GM12878 (cell line): ENCODE data around the gene MS4A2. TPM values are rescaled to one million over a fixed set of nuclear protein-coding genes. Genes with fewer than 3 reads are reported as not detected.
A peak's percentile ranks its signal among the peaks of the same experiment; 100 is the strongest.

ENCODE experiments used
- ATAC-seq: fragments of 200-7000 bp; cut with Tn5 transposase; 3 replicates; pipeline ENCODE4 v1.9.1; 2020; ENCODE audit warnings: mild to moderate bottlenecking, moderate library complexity
- BruUV-seq: library from RNA; stranded (reverse); fragments of 400-500 nt; replicated peaks from 2 replicates; lab custom pipeline; 2021; lab: Mats Ljungman, UMichigan
- CTCF ChIA-PET: fragments of 300-600 bp; sonication (Branson Sonifier 250); formaldehyde crosslinking; extraction: SDS; loops from one replicate; lab custom pipeline; 2021; ENCODE audit warnings: inconsistent platforms; lab: Yijun Ruan, JAX
- POLR2A ChIA-PET: fragments of 350-600 bp; formaldehyde crosslinking; extraction: SDS; loops from one replicate; lab custom pipeline; 2021; ENCODE audit warnings: inconsistent platforms; lab: Charles Lee
- RAD21 ChIA-PET: fragments of 300-600 bp; sonication (Branson Sonifier 250); formaldehyde crosslinking; loops from one replicate; lab custom pipeline; 2023; ENCODE audit warnings: antibody characterized with exemption; ENCODE audit not compliant: unreplicated experiment; lab: Charles Lee
- SMC1A ChIA-PET: fragments of 300-600 bp; sonication (Branson Sonifier 250); formaldehyde crosslinking; loops from one replicate; lab custom pipeline; 2023; ENCODE audit not compliant: unreplicated experiment, uncharacterized antibody; lab: Charles Lee
- DNase-seq: peaks from one replicate; pipeline ENCODE4 v3.0.0-alpha.2; 2011; ENCODE audit warnings: low read depth, low spot score
- FAIRE-seq: peaks from 3 replicates; lab custom pipeline; 2011; peaks lifted over from hg19 to GRCh38; lab: Jason Lieb, UNC
- H2AFZ ChIP-seq: 2 replicates; pipeline ENCODE4 v1.6.0; 2011; ENCODE audit warnings: low read depth, low read length, control low read depth; ENCODE audit not compliant: control insufficient read depth
- H3K27ac ChIP-seq: 2 replicates; pipeline ENCODE4 v1.5.1; 2011; ENCODE audit warnings: control low read depth; ENCODE audit not compliant: control insufficient read depth, insufficient read depth
- H3K27me3 ChIP-seq, 2 experiments: replicated peaks in 1 of 2; 2 replicates each; pipeline versions ENCODE4 v1.6.0 to v1.6.1; 2011; ENCODE audit warnings: low read length in 1 of 2; ENCODE audit not compliant: control insufficient read depth in 2 of 2, insufficient read depth in 2 of 2
- H3K36me3 ChIP-seq, 2 experiments: 2 replicates each; pipeline ENCODE4 v1.5.1; 2011; ENCODE audit warnings: low read length in 1 of 2; ENCODE audit not compliant: control insufficient read depth in 2 of 2, insufficient read depth in 2 of 2
- H3K4me1 ChIP-seq: 2 replicates; pipeline ENCODE4 v1.6.1; 2011; ENCODE audit warnings: mild to moderate bottlenecking, low read length, moderate library complexity, mixed read lengths; ENCODE audit not compliant: control insufficient read depth, insufficient read depth
- H3K4me2 ChIP-seq: 2 replicates; pipeline ENCODE4 v1.6.0; 2011; ENCODE audit warnings: control low read depth; ENCODE audit not compliant: control insufficient read depth, insufficient read depth
- H3K4me3 ChIP-seq: fragments of 200-600 bp; sonication (generic); 2 replicates; pipeline ENCODE4 v1.5.1; 2016
- H3K79me2 ChIP-seq: 2 replicates; pipeline ENCODE4 v1.6.0; 2011; ENCODE audit warnings: low read length; ENCODE audit not compliant: control insufficient read depth, insufficient read depth
- H3K9ac ChIP-seq: 2 replicates; pipeline ENCODE4 v1.8.0; 2011; ENCODE audit warnings: low read length, control low read depth, mixed read lengths; ENCODE audit not compliant: control insufficient read depth, insufficient read depth
- H3K9me3 ChIP-seq: replicated peaks from 3 replicates; pipeline ENCODE4 v1.5.1; 2011; ENCODE audit warnings: mild to moderate bottlenecking, low read length; ENCODE audit not compliant: control insufficient read depth, insufficient read depth
- H4K20me1 ChIP-seq: 2 replicates; pipeline ENCODE4 v1.6.0; 2011; ENCODE audit not compliant: control insufficient read depth, insufficient read depth
- BRCA1 ChIP-seq: IDR thresholded peaks from 2 replicates; pipeline ENCODE4 v1.6.1; 2011; ENCODE audit warnings: low read depth, low read length, improper control_type of control experiment
- JUND ChIP-seq: IDR thresholded peaks from 2 replicates; pipeline ENCODE4 v1.6.1; 2012; ENCODE audit warnings: low read depth, mild to moderate bottlenecking, low read length, improper control_type of control experiment, moderate library complexity
- KAT2A ChIP-seq: conservative IDR thresholded peaks from 2 replicates; pipeline ENCODE4 v1.6.1; 2011; ENCODE audit warnings: low read depth, low read length; ENCODE audit not compliant: control insufficient read depth
- MYB ChIP-seq: fragments of 150-350 bp; IDR thresholded peaks from 2 replicates; pipeline ENCODE4 v1.6.1; 2014; ENCODE audit warnings: mild to moderate bottlenecking, low read depth, low read length, borderline replicate concordance
- NFXL1 ChIP-seq: fragments of 450-650 bp; IDR thresholded peaks from 2 replicates; pipeline ENCODE4 v1.6.1; 2017; ENCODE audit warnings: antibody characterized with exemption, mild to moderate bottlenecking, borderline replicate concordance
- NR2C1 ChIP-seq: fragments of 450-650 bp; IDR thresholded peaks from 2 replicates; pipeline ENCODE4 v1.6.1; 2017; ENCODE audit warnings: antibody characterized with exemption, mild to moderate bottlenecking, moderate library complexity
- RAD21 ChIP-seq: IDR thresholded peaks from 2 replicates; pipeline ENCODE4 v1.6.1; 2011; ENCODE audit warnings: mild to moderate bottlenecking, low read depth, low read length, moderate library complexity; ENCODE audit not compliant: insufficient read depth
- SMARCA5 ChIP-seq: fragments of 450-650 bp; IDR thresholded peaks from 2 replicates; pipeline ENCODE4 v1.6.1; 2017; ENCODE audit warnings: mild to moderate bottlenecking
- WRNIP1 ChIP-seq: IDR thresholded peaks from 2 replicates; pipeline ENCODE4 v1.6.1; 2011; ENCODE audit warnings: low read depth, low read length, improper control_type of control experiment, borderline replicate concordance
- ZNF207 ChIP-seq: fragments of 450-650 bp; IDR thresholded peaks from 2 replicates; pipeline ENCODE4 v1.6.1; 2014; ENCODE audit warnings: antibody characterized with exemption, mild to moderate bottlenecking, borderline replicate concordance
- ZNF622 ChIP-seq: fragments of 450-650 bp; IDR thresholded peaks from 2 replicates; pipeline ENCODE4 v1.6.1; 2017; ENCODE audit warnings: mild to moderate bottlenecking, inconsistent platforms
- WGBS: methylation state at CpG from one replicate; pipeline ENCODE4 v1.1.6; 2016; ENCODE audit warnings: low lambda C conversion rate; ENCODE audit not compliant: insufficient replicate concordance, insufficient coverage; ENCODE audit errors: missing lambda C conversion rate; 5-methylcytosine and 5-hydroxymethylcytosine counted together
- in situ Hi-C: fragments of 300-500 bp; cut with MboI; formaldehyde crosslinking; loops from 9 replicates; pipeline ENCODE4 v1.14.3; 2018; ENCODE audit warnings: mixed read lengths
- intact Hi-C: fragments of 100-400 bp; cut with micrococcal nuclease; formaldehyde crosslinking; loops from one replicate; pipeline ENCODE4 v1.14.2; 2022; ENCODE audit not compliant: unreplicated experiment
- polyA plus RNA-seq, 11 experiments: library from polyadenylated mRNA; depleted of rRNA in 4 of 11; unstranded in 6 of 11; stranded (reverse) in 5 of 11; fragments of >200 nt; fragmentation: Nextera tagmentation in 4 of 11; fragmentation: Illumina TruSeq in 1 of 11; extraction: Ambion mirVana in 4 of 11; extraction: Trizol in 1 of 11; gene quantifications; 1 replicate in 1 of 11; 2 replicates in 10 of 11; pipeline versions ENCODE4 v1.2.1 to v1.2.3, GENCODE V29; 2011 to 2016; ENCODE audit warnings: inconsistent platforms in 2 of 11, missing spikeins in 2 of 11, low read depth in 1 of 11
- total RNA-seq, 4 experiments: library from RNA; depleted of rRNA in 3 of 4; stranded (reverse); fragments of >200 nt in 3 of 4; fragmentation: Illumina TruSeq in 1 of 4; extraction: Trizol in 1 of 4; gene quantifications; 2 replicates each; pipeline versions ENCODE4 v1.2.1 to v1.2.3, GENCODE V29; 2013 to 2021
- TF ChIP-seq, protein P1 (sequence below): IDR thresholded peaks from 2 replicates; pipeline ENCODE4 v1.6.1; 2011; ENCODE audit warnings: low read depth, mild to moderate bottlenecking, low read length, moderate library complexity, borderline replicate concordance; ENCODE audit errors: extremely low read depth
- TF ChIP-seq, protein P2 (sequence below): fragments of 150-350 bp; IDR thresholded peaks from 2 replicates; pipeline ENCODE4 v1.6.1; 2016; ENCODE audit warnings: low read depth, low read length
- TF ChIP-seq, protein P3 (sequence below): fragments of 450-650 bp; IDR thresholded peaks from 2 replicates; pipeline ENCODE4 v1.6.1; 2017; ENCODE audit warnings: low read depth, mild to moderate bottlenecking, moderate library complexity
- TF ChIP-seq, protein P4 (sequence below): fragments of 450-650 bp; IDR thresholded peaks from 2 replicates; pipeline ENCODE4 v1.6.1; 2017; ENCODE audit warnings: mild to moderate bottlenecking

The MS4A2 gene
- total and polyA plus RNA-seq, 10 of the 15 experiments (the other 5 are each of a cell fraction or from before 2014, with no cell fraction given): not detected

DNA sequence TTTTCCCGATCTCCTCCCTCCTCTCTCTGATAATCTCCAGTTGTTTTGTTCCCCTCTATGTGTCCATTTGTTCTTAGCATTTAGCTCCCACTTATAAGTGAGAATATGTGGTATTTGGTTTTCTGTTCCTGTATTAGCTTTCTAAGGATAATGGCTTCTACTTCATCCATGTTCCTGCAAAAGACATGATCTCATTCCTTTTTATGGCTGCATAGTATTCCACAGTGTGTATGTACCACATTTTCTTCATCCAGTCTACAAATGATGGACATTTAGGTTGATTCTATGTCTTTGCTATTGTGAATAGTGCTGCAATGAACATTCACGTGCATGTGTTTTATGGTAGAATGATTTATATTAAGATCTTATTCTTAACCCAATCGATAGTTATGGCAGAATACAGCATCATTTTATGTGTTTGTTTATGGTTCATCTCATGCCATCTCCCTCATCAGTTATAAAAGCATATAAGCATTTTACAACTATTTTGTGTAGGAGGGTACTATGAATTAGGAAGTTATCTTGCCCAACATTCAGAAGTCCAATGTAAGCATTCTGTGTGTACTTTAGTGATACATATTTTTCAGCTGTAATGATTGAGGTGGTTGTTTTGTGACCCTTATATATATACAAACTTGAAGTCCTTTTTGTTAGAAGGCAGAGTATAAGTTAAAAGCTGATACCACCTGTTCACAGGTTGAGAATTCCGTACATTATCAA is 28.8 kb upstream of the MS4A2 start:
- in situ Hi-C loops: no loop called here
- intact Hi-C loops: no loop called here
- no peak for ATAC-seq
- ChIA-PET RAD21 (no interaction called here), SMC1A (interaction anchor here (0.9 kb wide), 1 partner anchor 133 kb away, joined by 3 read pairs; no protein-coding TSS in a partner anchor), CTCF (no interaction called here), POLR2A (no interaction called here)
- H3K9ac ChIP-seq: no peak overlapping the region
- no peaks in the 10 kb centered on the region for H3K79me2 ChIP-seq
- H3K9me3 ChIP-seq: no peaks in the 10 kb centered on the region
- no TSS peak for BruUV-seq
- DNase-seq: no peak
- no peak overlapping the region for H3K4me3 ChIP-seq
- no peaks in the 10 kb centered on the region for H3K36me3 ChIP-seq
- no peaks in the 10 kb centered on the region for H3K4me1 ChIP-seq
- H3K27ac ChIP-seq: no peak overlapping the region
- FAIRE-seq: peak; percentile 47
- no peak overlapping the region for H2AFZ ChIP-seq
- no peaks in the 10 kb centered on the region for H4K20me1 ChIP-seq
- WGBS: 68% methylated on average over 4 of the region's 4 CpGs
- no peak overlapping the region for H3K4me2 ChIP-seq
- peaks cover 0 to 1% of the 10 kb centered on the region in 2 experiments; a peak in 3 of 4 replicates for H3K27me3 ChIP-seq
- TF ChIP-seq ZNF622: no peak
- TF ChIP-seq MYB: no peak
- no peak for TF ChIP-seq ZNF207
- TF ChIP-seq NR2C1: no peak
- TF ChIP-seq, protein P1, sequence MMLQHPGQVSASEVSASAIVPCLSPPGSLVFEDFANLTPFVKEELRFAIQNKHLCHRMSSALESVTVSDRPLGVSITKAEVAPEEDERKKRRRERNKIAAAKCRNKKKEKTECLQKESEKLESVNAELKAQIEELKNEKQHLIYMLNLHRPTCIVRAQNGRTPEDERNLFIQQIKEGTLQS: no peak
- no peak for TF ChIP-seq BRCA1
- no peak for TF ChIP-seq RAD21
- no peak for TF ChIP-seq KAT2A
- no peak for TF ChIP-seq SMARCA5
- TF ChIP-seq, protein P2, sequence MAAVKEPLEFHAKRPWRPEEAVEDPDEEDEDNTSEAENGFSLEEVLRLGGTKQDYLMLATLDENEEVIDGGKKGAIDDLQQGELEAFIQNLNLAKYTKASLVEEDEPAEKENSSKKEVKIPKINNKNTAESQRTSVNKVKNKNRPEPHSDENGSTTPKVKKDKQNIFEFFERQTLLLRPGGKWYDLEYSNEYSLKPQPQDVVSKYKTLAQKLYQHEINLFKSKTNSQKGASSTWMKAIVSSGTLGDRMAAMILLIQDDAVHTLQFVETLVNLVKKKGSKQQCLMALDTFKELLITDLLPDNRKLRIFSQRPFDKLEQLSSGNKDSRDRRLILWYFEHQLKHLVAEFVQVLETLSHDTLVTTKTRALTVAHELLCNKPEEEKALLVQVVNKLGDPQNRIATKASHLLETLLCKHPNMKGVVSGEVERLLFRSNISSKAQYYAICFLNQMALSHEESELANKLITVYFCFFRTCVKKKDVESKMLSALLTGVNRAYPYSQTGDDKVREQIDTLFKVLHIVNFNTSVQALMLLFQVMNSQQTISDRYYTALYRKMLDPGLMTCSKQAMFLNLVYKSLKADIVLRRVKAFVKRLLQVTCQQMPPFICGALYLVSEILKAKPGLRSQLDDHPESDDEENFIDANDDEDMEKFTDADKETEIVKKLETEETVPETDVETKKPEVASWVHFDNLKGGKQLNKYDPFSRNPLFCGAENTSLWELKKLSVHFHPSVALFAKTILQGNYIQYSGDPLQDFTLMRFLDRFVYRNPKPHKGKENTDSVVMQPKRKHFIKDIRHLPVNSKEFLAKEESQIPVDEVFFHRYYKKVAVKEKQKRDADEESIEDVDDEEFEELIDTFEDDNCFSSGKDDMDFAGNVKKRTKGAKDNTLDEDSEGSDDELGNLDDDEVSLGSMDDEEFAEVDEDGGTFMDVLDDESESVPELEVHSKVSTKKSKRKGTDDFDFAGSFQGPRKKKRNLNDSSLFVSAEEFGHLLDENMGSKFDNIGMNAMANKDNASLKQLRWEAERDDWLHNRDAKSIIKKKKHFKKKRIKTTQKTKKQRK: no peak
- TF ChIP-seq NFXL1: no peak
- no peak for TF ChIP-seq JUND
- TF ChIP-seq, protein P3, sequence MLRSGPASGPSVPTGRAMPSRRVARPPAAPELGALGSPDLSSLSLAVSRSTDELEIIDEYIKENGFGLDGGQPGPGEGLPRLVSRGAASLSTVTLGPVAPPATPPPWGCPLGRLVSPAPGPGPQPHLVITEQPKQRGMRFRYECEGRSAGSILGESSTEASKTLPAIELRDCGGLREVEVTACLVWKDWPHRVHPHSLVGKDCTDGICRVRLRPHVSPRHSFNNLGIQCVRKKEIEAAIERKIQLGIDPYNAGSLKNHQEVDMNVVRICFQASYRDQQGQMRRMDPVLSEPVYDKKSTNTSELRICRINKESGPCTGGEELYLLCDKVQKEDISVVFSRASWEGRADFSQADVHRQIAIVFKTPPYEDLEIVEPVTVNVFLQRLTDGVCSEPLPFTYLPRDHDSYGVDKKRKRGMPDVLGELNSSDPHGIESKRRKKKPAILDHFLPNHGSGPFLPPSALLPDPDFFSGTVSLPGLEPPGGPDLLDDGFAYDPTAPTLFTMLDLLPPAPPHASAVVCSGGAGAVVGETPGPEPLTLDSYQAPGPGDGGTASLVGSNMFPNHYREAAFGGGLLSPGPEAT: no peak
- TF ChIP-seq, protein P4, sequence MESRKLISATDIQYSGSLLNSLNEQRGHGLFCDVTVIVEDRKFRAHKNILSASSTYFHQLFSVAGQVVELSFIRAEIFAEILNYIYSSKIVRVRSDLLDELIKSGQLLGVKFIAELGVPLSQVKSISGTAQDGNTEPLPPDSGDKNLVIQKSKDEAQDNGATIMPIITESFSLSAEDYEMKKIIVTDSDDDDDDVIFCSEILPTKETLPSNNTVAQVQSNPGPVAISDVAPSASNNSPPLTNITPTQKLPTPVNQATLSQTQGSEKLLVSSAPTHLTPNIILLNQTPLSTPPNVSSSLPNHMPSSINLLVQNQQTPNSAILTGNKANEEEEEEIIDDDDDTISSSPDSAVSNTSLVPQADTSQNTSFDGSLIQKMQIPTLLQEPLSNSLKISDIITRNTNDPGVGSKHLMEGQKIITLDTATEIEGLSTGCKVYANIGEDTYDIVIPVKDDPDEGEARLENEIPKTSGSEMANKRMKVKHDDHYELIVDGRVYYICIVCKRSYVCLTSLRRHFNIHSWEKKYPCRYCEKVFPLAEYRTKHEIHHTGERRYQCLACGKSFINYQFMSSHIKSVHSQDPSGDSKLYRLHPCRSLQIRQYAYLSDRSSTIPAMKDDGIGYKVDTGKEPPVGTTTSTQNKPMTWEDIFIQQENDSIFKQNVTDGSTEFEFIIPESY: no peak
- no peak for TF ChIP-seq WRNIP1
